K562 (cell line): Measurements from ENCODE around the gene NFATC1.

Source experiments
- CGGBP1 ChIP-seq: fragments of 250-450 bp; sonication (Bioruptor Pico); IDR thresholded peaks from 2 replicates; pipeline ENCODE4 v1.9.0; 2021; ENCODE audit warnings: mild to moderate bottlenecking
- FIP1L1 ChIP-seq: fragments of 200-400 bp; formaldehyde crosslinking; IDR thresholded peaks from 2 replicates; pipeline ENCODE4 v1.6.1; 2018; ENCODE audit warnings: mild to moderate bottlenecking, low read depth, low read length; ENCODE audit not compliant: poor library complexity, severe bottlenecking
- FOXP1 ChIP-seq: sonication (generic); formaldehyde crosslinking; IDR thresholded peaks from 2 replicates; pipeline ENCODE4 v1.8.0; 2022; ENCODE audit warnings: mild to moderate bottlenecking, missing genetic modification reagents
- HDAC2 ChIP-seq: fragments of 450-650 bp; IDR thresholded peaks from 2 replicates; pipeline ENCODE4 v1.6.1; 2016; ENCODE audit warnings: mild to moderate bottlenecking
- POLR2A ChIP-seq: fragments of 450-650 bp; conservative IDR thresholded peaks from 2 replicates; pipeline ENCODE4 v1.6.1; 2016
- POLR2AphosphoS5 ChIP-seq: IDR thresholded peaks from 2 replicates; pipeline ENCODE4 v1.6.1; 2011; ENCODE audit warnings: mild to moderate bottlenecking, low read depth, low read length, moderate library complexity; ENCODE audit not compliant: control insufficient read depth, insufficient read depth
- RBM22 ChIP-seq: fragments of 200-400 bp; formaldehyde crosslinking; IDR thresholded peaks from 2 replicates; pipeline ENCODE4 v1.6.1; 2018; ENCODE audit warnings: low read length, low read depth; ENCODE audit not compliant: poor library complexity, severe bottlenecking
- RFX5 ChIP-seq: IDR thresholded peaks from 2 replicates; pipeline ENCODE4 v1.6.1; 2011; ENCODE audit warnings: low read depth, mild to moderate bottlenecking, improper control_type of control experiment, low read length
- SMC3 ChIP-seq: conservative IDR thresholded peaks from 2 replicates; pipeline ENCODE4 v1.6.1; 2011; ENCODE audit warnings: low read depth, low read length, improper control_type of control experiment; ENCODE audit not compliant: insufficient read depth
- SRF ChIP-seq, 2 experiments: fragments of 250-450, 450-650 bp in 1 of 2; sonication (Bioruptor Pico) in 1 of 2; sonication (generic) in 1 of 2; formaldehyde crosslinking; IDR thresholded peaks; 2 replicates each; pipeline versions ENCODE4 v1.5.0 to v1.5.1; 2020 to 2022; ENCODE audit warnings: mild to moderate bottlenecking in 1 of 2, missing genetic modification reagents in 1 of 2
- TEAD1 ChIP-seq, 2 experiments: fragments of 450-650 bp in 1 of 2; sonication (generic) in 1 of 2; formaldehyde crosslinking; IDR thresholded peaks; 2 replicates each; pipeline versions ENCODE4 v1.4.0 to v1.8.0; 2020 to 2022; ENCODE audit warnings: mild to moderate bottlenecking in 2 of 2, missing genetic modification reagents in 1 of 2
- TEAD4 ChIP-seq, 2 experiments: sonication (generic) in 1 of 2; formaldehyde crosslinking in 1 of 2; IDR thresholded peaks; 2 replicates each; pipeline versions ENCODE4 v1.6.1 to v1.8.0; 2012 to 2022; ENCODE audit warnings: borderline replicate concordance in 1 of 2, inconsistent platforms in 1 of 2, low read length in 1 of 2, mild to moderate bottlenecking in 1 of 2, missing genetic modification reagents in 1 of 2
- ZNF239 ChIP-seq: fragments of 250-450 bp; sonication (Bioruptor Pico); IDR thresholded peaks from 2 replicates; pipeline ENCODE4 v1.4.0; 2020; ENCODE audit warnings: mild to moderate bottlenecking
- TF ChIP-seq, protein P1 (sequence below), 3 experiments: IDR thresholded peaks in 2 of 3; conservative IDR thresholded peaks in 1 of 3; 2 replicates each; pipeline ENCODE4 v1.5.1; 2011 to 2012; ENCODE audit warnings: low read length in 3 of 3, mild to moderate bottlenecking in 3 of 3, control low read depth in 2 of 3, improper control_type of control experiment in 1 of 3, inconsistent platforms in 1 of 3, low read depth in 1 of 3, mixed read lengths in 1 of 3, moderate library complexity in 1 of 3; ENCODE audit not compliant: insufficient read depth in 2 of 3

GRCh38 chr18:79345981-79346380, 49.7 kb upstream of the NFATC1 start:
- TF ChIP-seq, protein P1, sequence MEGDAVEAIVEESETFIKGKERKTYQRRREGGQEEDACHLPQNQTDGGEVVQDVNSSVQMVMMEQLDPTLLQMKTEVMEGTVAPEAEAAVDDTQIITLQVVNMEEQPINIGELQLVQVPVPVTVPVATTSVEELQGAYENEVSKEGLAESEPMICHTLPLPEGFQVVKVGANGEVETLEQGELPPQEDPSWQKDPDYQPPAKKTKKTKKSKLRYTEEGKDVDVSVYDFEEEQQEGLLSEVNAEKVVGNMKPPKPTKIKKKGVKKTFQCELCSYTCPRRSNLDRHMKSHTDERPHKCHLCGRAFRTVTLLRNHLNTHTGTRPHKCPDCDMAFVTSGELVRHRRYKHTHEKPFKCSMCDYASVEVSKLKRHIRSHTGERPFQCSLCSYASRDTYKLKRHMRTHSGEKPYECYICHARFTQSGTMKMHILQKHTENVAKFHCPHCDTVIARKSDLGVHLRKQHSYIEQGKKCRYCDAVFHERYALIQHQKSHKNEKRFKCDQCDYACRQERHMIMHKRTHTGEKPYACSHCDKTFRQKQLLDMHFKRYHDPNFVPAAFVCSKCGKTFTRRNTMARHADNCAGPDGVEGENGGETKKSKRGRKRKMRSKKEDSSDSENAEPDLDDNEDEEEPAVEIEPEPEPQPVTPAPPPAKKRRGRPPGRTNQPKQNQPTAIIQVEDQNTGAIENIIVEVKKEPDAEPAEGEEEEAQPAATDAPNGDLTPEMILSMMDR (IDR thresholded peaks at IDR 0.05 in 2 of 3, conservative IDR thresholded peaks at IDR 0.05 in 1 of 3; ENCODE audit: insufficient read depth in 2 of 3, low read depth in 1 of 3, low read length in 3 of 3): no peak
- TF ChIP-seq RBM22 (no peak), RFX5 (no peak), ZNF239 (CRISPR knock-in tag) (no peak), HDAC2 (no peak), SMC3 (no peak), POLR2A (no peak), FIP1L1 (no peak), TEAD4 (IDR thresholded peaks at IDR 0.05; ENCODE audit: low read length) (no peak), TEAD4 (CRISPR knock-in tag; IDR thresholded peaks at IDR 0.05; ENCODE audit: borderline replicate concordance) (no peak), CGGBP1 (CRISPR knock-in tag) (no peak), POLR2AphosphoS5 (no peak), TEAD1 (CRISPR knock-in tag; IDR thresholded peaks at IDR 0.05) (no peak), FOXP1 (CRISPR knock-in tag) (no peak), SRF (CRISPR knock-in tag; IDR thresholded peaks at IDR 0.05) (no peak)
